CD4-positive, alpha-beta T cell treated with Interleukin-21 for 1 hour (primary cell): ENCODE data around the gene MRPL3.

Source experiments
- DNase-seq: peaks from one replicate; pipeline ENCODE4 v3.0.0-alpha.2; 2020

Gene MRPL3

GRCh38 chr3:131502530-131503319 lies at the start of gene MRPL3:
MRPL3 (minus strand) TSS chr3:131502971; CDS start chr3:131502821, 150 bp downstream.
- DNase-seq = peak; percentile 87

GRCh38 chr3:131551761-131552160 lies 49.0 kb upstream of the MRPL3 start:
- DNase-seq = no peak

DNA sequence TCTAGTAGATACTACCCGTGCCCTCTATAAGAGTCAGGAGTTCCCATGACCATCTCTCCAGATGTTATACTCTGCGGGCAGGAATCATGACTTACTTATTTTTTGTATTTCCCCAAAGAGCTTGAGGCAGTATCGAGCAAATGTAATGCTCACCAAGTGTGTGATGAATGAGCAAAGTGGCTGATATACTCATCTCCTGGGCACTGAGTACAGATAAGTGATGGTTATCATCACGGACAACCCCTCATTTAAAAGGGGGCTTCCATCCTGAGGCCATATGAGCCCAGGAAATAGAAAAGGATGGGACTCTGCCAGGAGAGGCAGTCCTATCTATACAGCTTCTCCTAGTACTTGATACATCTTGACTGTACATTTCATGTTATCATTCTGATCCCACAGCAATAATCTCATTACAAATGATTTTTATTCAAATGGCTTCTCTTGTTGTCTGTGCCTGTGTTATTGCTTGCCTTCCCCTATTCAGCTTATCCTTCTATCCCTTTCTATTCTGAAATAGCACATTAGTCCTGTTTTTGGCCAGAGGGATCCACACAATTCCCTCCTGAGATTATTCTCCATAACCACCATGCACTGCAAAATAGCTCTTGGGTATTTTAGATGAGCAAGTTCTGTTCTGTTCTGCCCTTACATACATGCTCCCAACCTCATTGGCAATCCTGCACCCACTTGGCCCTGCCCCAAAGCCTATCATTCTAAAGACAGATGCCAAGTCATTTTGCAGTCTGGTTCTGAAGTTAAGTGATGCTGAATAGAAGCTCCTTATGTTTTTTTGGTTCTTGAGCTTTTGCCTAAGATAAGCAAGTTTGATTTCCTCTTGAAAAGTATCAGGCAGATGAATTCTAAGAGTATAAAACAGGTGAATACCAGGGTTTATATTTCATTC lies 48.0 kb upstream of the MRPL3 start:
- no peak for DNase-seq

- DNase-seq = no peak
Measured at GRCh38 chr3:131549340-131549739, 46.6 kb upstream of the MRPL3 start.

DNA sequence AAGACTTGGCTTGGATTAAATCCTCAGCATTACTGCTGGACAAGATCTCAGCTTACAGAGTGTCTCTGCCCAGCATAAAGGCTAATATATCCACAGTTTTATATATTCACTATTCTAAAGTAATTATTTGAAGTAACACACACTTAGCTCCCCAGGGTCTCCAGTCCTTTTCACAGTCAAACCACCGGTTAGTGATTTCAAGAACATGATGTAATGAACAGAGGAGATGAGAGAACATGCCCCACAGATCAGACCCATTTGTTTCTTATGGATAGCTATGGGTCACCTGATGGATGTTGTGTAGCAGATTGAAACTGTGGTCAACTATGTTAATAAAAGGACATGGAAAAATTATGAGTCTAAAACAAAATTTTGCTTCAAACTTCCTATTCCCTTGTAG lies 44.8 kb upstream of the MRPL3 start:
- DNase-seq = no peak

DNA sequence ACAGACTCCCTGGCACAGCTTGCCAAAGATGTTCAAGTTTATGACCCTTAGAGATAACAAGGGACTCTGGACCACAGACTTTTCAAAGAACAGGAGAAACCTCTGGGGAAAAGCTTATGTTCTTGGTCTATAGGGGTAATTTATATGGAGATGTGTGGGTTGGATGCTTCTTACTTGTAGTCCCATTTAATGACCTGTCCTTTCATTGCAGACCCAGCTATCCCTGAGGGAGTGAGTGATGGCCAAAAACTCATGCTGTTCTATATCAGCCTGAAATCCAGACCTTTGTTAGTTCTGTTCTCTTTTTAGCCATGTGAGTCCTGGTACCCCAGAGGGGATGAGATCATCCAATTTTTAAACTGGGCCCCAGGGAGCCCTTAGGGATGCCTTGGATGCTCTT lies 43.7 kb upstream of the MRPL3 start:
- no peak for DNase-seq

DNA sequence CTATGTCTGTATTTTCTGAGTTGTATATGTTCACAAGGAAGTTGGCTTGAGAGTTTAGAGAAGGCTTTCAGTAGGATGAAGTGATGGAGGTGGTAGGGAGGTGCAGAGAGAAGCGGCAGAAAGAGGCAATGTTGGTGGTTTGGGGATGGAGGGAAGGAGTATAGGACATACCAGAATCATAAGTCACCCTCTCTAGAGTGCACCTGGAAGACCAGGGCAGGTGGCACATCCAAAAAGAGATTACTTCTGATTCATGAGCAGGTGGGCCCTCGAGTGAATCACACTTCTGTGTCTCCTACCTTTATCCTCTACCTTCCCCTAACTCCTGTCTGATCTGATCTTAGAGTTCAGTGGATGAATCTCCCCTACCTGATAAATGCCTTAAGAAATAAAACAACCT lies 41.8 kb upstream of the MRPL3 start:
- DNase-seq = no peak

DNA sequence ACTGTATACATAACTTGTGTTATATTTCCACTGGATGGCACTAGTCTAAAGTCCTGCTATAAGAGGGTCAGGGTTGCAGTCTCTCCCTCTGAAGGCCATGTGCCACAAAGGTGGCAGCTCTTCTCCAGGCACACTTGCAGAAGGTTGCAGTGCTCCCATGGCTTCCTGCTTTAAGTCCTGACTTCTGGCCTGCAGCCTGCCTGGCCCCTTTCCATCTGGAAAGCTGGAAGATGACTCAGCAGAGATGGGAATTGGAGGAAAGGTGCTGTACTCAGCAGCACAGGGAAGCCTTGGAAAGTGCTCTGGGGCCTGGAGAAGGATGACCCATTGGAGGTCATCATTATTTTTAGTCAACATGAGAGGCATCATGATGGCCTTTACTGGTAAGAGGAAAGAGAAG lies 40.9 kb upstream of the MRPL3 start:
- DNase-seq = no peak

DNA sequence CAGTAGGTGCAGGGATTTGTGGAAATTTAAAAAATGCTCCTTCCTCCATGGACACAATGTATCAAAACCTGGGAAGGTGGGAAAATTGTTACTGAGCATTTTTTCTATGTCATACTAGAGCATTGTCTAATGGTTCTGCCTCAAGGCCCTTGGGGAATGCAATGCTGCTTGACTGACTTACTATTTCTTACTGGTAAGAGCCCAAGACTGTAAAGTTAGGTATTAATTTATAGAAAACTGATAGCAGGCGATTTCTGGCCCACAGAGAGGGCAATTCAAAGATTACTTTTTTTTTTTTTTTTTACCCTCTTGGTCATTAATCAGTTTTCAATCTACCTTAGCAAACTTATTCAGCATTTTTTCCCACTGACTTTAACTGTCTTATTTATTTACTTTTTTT lies 38.5 kb upstream of the MRPL3 start:
- no peak for DNase-seq

DNA sequence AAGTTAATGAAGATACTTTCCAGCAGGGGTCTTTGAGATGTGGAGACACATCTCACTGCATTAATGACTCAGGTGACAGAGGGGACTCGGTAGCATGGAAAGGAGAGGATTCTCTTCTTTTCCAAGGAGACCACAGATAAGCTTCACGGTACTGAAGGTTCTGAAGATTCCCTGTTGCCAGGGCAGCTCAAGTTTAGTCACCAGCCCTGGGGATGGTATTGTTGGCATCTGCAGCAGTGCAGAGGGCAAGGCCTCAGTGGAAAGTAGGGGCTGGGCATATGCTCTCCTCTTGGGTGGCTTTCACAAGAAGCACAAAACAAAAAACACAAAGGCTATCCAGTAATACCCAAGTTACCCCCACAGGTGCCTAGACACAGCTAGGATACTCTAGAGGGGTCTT lies 38.0 kb upstream of the MRPL3 start:
- DNase-seq = no peak

DNA sequence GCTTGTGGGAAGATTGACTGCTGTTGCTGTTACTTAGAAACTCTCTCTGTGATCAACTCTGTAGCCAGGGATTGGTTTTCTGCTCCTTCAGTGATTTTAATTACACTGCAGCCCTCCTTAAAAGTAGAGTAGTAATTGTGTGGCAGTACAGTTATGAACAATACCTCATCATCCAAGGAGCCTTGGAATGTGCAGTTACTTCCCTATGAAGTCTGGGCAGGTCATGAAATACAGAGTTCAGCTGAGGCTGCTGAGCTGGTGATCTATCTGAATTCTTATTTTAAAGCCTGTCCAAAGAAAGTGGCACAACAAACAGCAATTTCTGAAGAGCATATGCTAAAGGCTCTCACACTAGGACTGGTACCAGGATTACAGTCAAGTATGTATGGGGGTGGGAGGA lies 37.4 kb upstream of the MRPL3 start:
- no peak for DNase-seq

GRCh38 chr3:131538968-131539367 lies 36.2 kb upstream of the MRPL3 start:
- DNase-seq = no peak

GRCh38 chr3:131537531-131537930 lies 34.8 kb upstream of the MRPL3 start:
- no peak for DNase-seq

DNA sequence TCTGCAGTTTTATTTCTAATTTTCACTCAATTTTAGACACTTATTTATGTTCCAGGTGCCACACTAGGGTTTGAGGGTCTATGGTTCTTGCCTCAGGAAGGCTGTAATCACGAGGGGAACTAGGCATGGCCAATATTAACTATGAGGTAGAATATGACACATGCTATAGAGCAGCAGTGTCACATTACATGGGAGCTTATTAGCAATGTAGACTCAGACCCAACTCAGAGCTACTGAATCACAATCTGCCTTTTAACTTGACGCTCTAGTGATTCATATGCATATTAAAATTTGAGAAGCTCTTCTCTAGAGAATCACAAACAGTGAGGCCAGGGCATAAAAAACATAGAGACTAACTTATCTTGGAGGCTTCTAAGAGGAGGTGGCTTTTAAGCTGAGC lies 32.8 kb upstream of the MRPL3 start:
- no peak for DNase-seq

DNA sequence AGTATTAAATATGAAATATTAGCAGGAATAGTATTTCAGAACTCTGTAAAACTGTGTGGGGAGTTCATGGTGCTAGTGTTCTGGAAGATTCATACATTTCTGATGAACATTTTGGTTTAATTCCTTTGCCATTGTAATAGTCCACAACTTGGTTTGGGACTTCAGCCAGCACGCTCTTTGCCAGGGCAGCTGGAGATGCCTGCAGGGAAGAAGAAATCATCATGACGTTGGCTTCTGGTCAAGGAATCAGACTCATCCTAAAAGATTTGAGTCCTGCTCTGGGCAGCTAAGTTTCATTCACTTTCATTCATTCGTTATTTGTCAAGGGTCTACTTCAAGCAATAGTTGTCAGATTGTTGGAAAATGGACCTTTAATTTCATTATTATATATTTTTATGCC lies 32.4 kb upstream of the MRPL3 start:
- no peak for DNase-seq

DNA sequence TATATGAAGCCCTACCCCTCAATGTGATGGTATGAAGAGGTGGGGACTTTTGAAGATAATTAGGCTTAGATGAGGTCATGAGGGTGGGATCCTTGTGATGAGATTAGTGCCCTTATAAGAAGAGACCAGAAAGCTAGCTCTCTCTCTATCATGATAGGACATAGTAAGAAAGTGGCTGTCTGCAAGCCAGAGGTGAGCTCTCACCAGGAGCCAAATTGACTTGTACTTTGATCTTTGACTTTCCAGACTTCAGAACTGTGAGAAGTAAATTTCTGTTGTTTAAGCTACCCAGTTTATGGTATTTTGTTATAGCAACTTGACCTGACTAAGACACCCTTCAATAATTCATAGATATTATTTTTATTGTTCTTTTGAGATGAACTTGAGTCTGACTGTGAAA lies 29.9 kb upstream of the MRPL3 start:
- DNase-seq = no peak

- no peak for DNase-seq
Measured at GRCh38 chr3:131530843-131531242, 28.1 kb upstream of the MRPL3 start.

DNA sequence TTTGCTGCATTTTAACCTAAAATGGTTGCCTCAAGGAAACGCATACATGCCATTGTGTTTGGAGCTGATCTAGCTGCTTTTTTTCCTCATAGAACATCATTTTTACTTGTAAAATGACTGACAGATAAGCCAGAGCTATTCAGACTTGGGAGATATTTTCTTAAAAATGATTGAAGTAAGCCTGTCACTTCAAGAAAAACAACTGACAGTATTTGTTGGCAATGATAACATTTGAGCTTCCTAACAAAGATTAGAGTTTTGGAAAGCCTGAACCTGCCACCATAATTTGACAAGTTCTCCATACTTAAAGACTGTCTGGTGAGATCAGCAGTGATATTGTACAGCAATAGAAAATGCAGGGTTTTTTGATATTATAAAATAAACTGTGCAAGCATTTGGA lies 27.6 kb upstream of the MRPL3 start:
- no peak for DNase-seq

- DNase-seq = no peak
Measured at GRCh38 chr3:131526801-131527347, 24.1 kb upstream of the MRPL3 start.

DNA sequence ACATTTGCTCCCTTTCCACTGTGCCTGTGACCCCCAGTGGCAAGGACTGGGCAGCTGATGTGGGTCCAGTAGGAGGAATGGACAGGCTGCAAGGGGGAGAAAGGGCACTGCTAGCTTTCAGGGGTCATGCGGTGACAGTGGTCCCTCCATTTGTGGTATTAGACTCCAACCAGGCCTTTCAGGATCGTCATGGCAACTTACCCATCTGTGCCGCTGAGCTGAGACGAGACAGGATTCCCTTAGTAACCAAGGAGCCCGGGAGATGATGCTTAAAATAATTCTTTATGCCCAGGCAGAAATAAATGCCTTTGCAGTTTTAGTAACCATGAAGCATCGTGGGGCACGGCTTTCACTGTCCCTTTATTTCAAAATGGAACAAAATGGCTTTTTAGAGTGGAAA lies 15.9 kb upstream of the MRPL3 start:
- no peak for DNase-seq

GRCh38 chr3:131505421-131505820 lies 2.6 kb upstream of the MRPL3 start:
- DNase-seq = no peak

- DNase-seq = no peak
Measured at GRCh38 chr3:131503320-131503635, 507 bp upstream of the MRPL3 start.

GRCh38 chr3:131501949-131502348 lies 822 bp downstream of the MRPL3 start:
- no peak for DNase-seq

DNA sequence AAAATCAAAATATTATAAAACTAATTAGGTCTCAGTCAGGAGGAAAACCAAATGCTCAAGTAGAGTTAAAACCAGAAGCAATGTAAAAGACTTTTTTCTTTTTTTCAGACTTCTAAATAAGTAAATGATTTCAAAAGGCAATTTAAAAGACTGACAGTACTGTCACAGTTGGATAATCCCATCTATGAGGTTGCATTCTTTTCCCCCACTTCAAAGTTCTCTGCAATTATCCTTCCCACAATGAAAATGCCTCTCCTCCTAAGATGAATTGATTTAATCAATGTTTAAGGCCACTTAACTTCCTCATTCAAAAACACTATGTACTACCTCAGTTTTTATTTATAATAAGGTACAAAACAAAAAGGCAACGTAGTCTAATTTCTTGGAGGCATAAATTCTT lies 8.1 kb downstream of the MRPL3 start:
- no peak for DNase-seq
